Superior temporal gyrus (tissue), 1 donor: Measurements from ENCODE around the gene TMEM106A.
"Not testable (repeated sequence)": the region's sequence is repeated elsewhere in the genome, so short reads cannot be mapped to it uniquely, and the experiment has no call there.

ENCODE experiments used
- DNase-seq: peaks from one replicate; pipeline ENCODE4 v3.0.0-alpha.2; 2016; ENCODE audit errors: extremely low spot score

The TMEM106A gene, protein sequence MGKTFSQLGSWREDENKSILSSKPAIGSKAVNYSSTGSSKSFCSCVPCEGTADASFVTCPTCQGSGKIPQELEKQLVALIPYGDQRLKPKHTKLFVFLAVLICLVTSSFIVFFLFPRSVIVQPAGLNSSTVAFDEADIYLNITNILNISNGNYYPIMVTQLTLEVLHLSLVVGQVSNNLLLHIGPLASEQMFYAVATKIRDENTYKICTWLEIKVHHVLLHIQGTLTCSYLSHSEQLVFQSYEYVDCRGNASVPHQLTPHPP

DNA sequence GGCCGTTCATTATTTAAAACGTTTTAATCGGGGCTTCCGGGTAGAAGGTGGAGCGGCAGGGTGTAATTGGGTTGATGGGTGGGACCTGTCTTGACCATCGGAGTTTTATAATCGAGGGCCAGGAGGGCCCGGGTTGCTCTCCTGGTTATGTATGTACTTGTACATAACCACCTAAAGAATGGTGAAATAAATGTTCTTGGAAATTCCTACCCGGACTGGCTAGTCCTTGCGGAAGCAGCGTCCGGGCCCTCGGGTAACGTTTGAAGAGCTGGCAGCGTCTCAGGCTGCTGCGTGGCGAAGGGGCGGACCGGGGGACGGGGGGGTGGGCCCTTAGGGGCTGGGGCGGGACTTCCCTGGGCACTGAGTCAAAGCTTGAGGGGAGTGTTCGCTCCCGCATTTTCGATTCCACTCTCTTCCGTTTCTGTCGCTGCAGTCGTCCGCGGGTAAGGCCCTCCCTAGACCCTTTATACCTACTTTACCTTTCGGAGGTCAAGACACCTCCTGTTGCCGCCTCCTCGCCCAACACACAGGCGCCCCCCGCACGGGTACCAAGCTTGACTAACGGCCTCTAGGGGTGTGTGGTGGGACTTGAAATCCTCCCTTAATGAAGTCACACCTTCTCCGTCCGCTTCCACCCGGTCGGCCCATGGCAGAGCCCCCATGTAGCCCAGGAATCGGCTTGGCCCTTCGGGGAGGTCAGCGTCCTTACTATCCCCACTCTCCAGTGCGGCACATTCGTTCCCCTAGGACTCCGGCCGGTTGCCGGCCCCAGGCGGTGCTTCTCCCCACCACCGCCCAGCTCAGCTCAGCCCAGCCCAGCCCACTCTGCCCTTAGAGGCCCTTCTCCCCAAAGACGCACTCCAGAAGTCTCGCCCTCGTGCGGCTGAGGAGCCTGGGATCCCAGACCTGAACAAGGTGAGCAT lies at the start of gene TMEM106A:
Gene TMEM106A, plus strand, starts transcription at position 396 of the 923 bp plus-strand sequence. CDS start 1,167 bp downstream, outside the sequence.
- DNase-seq: no peak

DNA sequence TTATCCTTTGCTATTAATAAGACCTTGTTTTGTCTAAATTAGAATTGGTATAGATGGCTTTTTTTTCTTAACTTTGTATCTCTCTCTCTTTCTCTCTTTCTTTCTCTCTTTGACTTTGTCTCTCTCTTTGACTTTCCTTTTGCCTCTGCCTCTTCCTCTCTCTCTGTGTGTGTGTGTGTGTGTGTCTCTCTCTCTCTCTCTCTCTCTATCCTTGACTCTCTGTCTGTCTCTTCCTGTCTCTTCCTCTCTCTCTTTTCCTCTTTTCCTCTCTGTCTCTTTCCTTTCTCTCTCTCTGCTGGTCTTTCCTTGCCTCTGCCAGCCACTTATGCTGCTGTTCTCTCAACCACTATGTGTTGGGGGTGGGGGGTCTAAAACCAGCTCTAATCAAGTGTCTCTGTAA lies 45.7 kb upstream of the TMEM106A start:
- DNase-seq: not testable (repeated sequence)

- no peak for DNase-seq
Observed at GRCh38 chr17:43169561-43170139, 42.0 kb upstream of the TMEM106A start.

DNA sequence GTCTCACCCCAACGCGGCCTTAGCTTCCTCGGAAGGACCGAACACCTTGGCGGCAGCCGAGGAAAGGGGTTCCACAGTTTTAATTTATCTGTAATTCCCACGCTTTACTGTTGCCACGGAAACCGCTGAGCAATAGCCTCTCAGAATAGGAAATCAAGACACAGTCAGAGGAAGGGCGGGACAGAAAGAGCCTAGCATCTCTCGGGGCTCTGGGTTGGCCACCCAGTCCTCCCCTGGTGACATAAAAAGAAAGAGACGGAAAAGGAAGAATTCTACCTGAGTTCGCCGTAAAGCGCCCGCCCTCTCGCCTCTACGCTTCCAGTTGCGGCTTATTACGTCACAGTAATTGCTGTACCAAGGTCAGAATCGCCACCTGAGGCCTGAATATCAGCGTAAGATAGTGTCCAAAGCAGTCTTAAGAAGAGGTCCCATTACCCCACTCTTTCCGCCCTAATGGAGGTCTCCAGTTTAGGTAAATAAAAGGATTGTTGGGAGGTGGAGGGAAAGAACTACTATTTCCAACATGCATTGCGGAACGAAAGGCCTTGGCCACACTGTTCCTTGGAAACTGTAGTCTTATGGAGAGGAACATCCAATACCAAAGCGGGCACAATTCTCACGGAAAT lies 41.4 kb upstream of the TMEM106A start:
- DNase-seq: peak; percentile 96

- peak; percentile 100 for DNase-seq
Observed at GRCh38 chr17:43170766-43171585, 40.7 kb upstream of the TMEM106A start, which contains the start of gene NBR1. Gene NBR1, plus strand, starts transcription at chr17:43171214. Its CDS starts 4,586 bp downstream, at chr17:43175800.

DNA sequence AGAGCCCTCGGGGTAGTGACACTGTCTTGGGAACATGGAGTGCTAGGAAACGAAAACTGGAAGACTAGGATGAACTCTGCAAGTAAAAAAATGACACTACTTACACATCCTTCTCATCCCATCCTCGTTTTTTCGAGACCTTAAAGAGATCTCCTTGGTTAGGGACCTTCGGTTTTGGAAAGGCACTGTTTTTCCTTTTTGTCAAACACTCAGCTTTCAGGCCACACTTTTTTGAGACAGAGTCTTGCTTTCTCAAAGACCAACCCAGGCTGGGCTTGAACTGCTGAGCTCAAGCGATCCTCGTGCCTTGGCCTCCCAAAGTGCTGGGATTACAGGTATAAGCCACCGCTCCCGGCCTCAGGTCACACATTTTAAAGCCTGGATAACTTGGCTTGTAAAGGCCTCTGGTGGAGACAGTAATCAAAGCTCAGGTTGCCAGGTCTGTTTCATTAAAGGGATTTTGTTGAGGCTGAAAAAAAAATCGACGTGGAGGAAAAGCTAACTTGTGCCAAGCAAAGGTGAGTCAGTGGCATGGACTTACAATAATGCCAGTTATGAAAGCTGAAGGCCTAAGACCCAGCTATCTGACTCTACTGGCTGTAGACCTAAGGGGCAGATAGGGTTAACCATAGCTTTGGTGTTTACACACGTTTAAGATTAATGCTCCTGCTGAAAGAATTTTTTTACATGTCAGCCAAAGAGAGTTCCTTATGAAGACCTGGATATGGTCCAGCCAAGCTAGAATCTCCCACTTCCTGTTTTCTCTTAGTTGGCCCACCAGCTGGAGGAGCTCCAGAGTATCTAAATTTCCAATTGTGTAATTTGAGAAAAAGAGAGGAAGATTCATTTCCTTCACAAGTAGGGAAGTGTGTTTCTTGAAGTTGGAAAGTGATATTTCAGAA lies 39.8 kb upstream of the TMEM106A start:
- peak; percentile 49 for DNase-seq

- no peak for DNase-seq
Observed at GRCh38 chr17:43175213-43176118, 36.2 kb upstream of the TMEM106A start.

DNA sequence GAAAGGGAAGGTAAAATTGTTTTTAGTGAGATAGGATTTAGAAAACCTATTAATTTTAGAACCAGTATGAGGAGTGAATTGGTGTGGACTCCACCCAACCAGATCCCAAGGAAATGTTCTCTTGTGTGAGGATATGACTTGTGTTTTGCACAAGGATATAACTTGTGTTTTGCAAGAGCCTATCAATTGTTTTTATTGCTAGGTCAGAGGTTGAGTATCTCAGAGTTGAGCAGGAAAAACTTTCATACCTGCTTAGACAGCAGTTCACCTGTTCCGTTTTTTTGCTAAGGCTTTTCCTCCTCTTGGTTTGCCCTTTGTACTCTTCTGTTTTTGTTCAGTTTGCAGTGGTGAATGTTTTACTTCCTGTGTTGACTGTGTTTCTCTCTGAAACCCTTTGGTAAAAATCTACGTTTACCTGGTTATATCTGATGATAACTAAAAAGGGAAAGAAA lies 35.5 kb upstream of the TMEM106A start:
- DNase-seq: no peak

- DNase-seq: no peak
Observed at GRCh38 chr17:43183921-43184320, 27.8 kb upstream of the TMEM106A start.

DNA sequence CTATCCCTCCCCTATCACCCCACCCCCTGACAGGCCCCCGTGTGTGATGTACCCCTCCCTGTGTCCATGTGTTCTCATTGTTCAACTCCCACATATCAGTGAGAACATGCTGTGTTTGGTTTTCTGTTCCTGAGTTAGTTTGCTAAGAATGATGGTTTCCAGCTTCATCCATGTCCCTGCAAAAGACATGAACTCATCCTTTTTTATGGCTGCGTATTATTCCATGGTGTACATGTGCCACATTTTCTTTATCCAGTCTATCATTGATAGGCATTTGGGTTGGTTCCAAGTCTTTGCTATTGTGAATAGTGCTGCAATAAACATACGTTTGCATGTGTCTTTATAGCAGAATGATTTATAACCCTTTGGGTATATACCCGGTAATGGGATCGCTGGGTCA lies 25.0 kb upstream of the TMEM106A start:
- DNase-seq: not testable (repeated sequence)

GRCh38 chr17:43193251-43193650 lies 18.4 kb upstream of the TMEM106A start:
- no peak for DNase-seq

- no peak for DNase-seq
Observed at GRCh38 chr17:43199633-43200032, 12.0 kb upstream of the TMEM106A start.

GRCh38 chr17:43200127-43200526 lies 11.5 kb upstream of the TMEM106A start:
- DNase-seq: no peak

GRCh38 chr17:43203013-43203412 lies 8.7 kb upstream of the TMEM106A start:
- DNase-seq: not testable (repeated sequence)

DNA sequence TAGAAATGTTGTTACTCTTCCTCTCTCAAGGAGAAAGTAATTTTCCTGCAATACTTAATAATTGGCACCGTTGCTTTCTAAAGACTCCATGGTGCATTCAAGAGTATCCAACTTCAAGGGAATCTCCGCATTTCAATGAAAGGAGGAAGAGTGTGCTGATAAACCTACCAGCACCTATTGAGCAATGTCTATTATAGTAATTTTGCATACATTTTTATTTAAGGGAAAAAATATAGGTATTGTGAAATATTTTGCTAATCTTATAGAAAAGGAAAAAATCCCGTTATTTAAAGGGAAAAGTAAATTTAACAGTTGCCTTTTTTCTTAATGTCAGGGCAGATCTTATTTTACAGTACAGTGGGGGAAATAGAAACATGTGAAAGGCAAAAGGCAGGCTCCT lies 1.1 kb upstream of the TMEM106A start:
- no peak for DNase-seq

- DNase-seq: no peak
Observed at GRCh38 chr17:43211123-43211479, 574 bp upstream of the TMEM106A start.

DNA sequence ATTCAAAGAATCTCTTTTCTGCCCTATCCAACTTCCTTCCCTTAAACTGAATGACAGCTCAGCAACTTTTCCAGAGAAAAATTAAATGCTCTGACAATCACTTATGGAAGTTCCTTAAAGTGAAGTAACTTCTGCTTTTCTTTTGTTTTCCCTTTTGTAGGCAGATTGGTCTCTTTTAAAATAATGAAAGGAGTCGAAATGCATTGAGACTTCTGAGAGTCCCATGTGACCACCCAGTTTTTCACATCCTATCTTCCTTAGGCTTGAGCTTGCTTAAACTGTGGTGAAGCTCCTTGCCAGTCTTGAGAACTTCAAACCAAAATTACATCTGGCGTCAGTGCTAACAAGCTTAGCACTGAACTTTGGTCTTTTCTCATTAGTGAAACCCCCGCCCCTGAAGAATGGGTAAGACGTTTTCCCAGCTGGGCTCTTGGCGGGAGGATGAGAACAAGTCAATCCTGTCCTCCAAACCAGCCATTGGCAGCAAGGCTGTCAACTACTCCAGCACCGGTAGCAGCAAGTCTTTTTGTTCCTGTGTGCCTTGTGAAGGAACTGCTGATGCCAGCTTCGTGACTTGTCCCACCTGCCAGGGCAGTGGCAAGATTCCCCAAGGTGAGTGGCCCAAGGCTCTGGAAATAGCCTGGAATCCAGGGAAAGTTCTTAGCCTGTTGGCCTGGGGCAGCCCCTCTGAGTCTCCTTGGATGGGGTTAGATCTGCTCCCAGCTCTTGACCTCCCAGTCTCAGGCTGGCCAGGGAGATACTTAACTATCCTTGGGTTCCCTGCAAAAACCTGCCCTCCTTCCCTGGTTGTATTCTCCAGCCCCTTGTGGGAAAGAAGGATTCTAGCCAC lies 1.2 kb downstream of the TMEM106A start:
- no peak for DNase-seq

- no peak for DNase-seq
Observed at GRCh38 chr17:43213545-43213944, 1.9 kb downstream of the TMEM106A start.
